Heart right ventricle (tissue), 16 donors: ENCODE data around the gene AUTS2. TPM values are rescaled to one million over a fixed set of nuclear protein-coding genes. Genes with fewer than 3 reads are reported as not detected.
A peak's percentile ranks its signal among the peaks of the same experiment; 100 is the strongest.

Experiments
- ATAC-seq, 8 donors: fragments of 200-7000 bp; cut with Tn5 transposase; one replicate each; pipeline ENCODE4 v1.9.1; 2020; ENCODE audit warnings: mild to moderate bottlenecking in 8 of 8, moderate library complexity in 8 of 8, moderate number of reproducible peaks in 1 of 8
- DNase-seq, 2 donors: peaks; one replicate each; pipeline ENCODE4 v3.0.0-alpha.2; 2020
- H3K27ac ChIP-seq, 10 donors: fragments of 200-600 bp; sonication (generic) in 2 of 10; one replicate each; pipeline versions ENCODE4 v1.5.0 to v1.8.0; 2020 to 2022; ENCODE audit warnings: mild to moderate bottlenecking in 3 of 10
- H3K27me3 ChIP-seq, 7 donors: fragments of 200-600 bp; one replicate each; pipeline ENCODE4 v1.8.0; 2021 to 2022; ENCODE audit warnings: mild to moderate bottlenecking in 2 of 7
- H3K36me3 ChIP-seq, 9 donors: fragments of 200-600 bp; sonication (generic) in 1 of 9; one replicate each; pipeline versions ENCODE4 v1.5.0 to v1.8.0; 2020 to 2022; ENCODE audit warnings: mild to moderate bottlenecking in 2 of 9
- H3K4me1 ChIP-seq, 9 donors: fragments of 200-600 bp; sonication (generic) in 1 of 9; one replicate each; pipeline versions ENCODE4 v1.5.0 to v1.8.0; 2020 to 2022; ENCODE audit warnings: mild to moderate bottlenecking in 4 of 9
- H3K4me3 ChIP-seq, 10 donors: fragments of 200-600 bp; sonication (generic) in 2 of 10; one replicate each; pipeline versions ENCODE4 v1.5.0 to v1.8.0; 2020 to 2022; ENCODE audit warnings: mild to moderate bottlenecking in 7 of 10, moderate library complexity in 2 of 10
- H3K9me3 ChIP-seq, 11 donors: fragments of 200-600 bp in 10 of 11; sonication (generic) in 2 of 11; one replicate each; pipeline versions ENCODE4 v1.5.0 to v1.8.0; 2013 to 2022; ENCODE audit warnings: mild to moderate bottlenecking in 2 of 11, control low read depth in 1 of 11, moderate library complexity in 1 of 11
- CTCF ChIP-seq, 9 donors: fragments of 200-600 bp; sonication (generic) in 2 of 9; IDR thresholded peaks; one replicate each; pipeline versions ENCODE4 v1.5.0 to v1.8.0; 2021 to 2022; ENCODE audit warnings: antibody characterized with exemption in 9 of 9, mild to moderate bottlenecking in 5 of 9, moderate library complexity in 1 of 9
- WGBS, 2 donors: extraction: QIAGEN DNeasy Blood & Tissue Kit; methylation state at CpG; one replicate each; pipeline ENCODE4 v1.1.7; 2013; ENCODE audit warnings: inconsistent platforms in 1 of 2; 5-methylcytosine and 5-hydroxymethylcytosine counted together
- intact Hi-C, 10 donors: fragments of 100-400 bp; cut with DNase I; formaldehyde crosslinking; loops; one replicate each; pipeline versions ENCODE4 v1.11.1 to v1.14.2; 2022
- polyA plus RNA-seq, 2 donors: library from polyadenylated mRNA; stranded (reverse); fragments of 200-250 nt; gene quantifications; one replicate each; pipeline ENCODE4 v1.2.3, GENCODE V29; 2013
- total RNA-seq, 10 donors: library from RNA; stranded (reverse); fragmentation: NEBNext Ultra II Directional in 3 of 10; extraction: Animal tissue kit (Norgen Biotek cat#: 25700) in 3 of 10; gene quantifications; one replicate each; pipeline versions ENCODE4 v1.2.1 to v1.2.4, GENCODE V29; 2021 to 2023
- donor health status: Arrhythmogenic right ventricular cardiomyopathy.
- donor health status: ischemic (EF 13 %, LVEDD 7.1; RV severe dilation, severe dysfunction).
- donor health status: healthy with polysubstance abuse.
- donor health status: DM: no; HTN: yes; CAD: no.
- donor health status: DM: no; HTN: no; CAD: no.
- donor health status: ischemic (EF 25% LVEDD 6.9; RV normal size, moderate dysfunction).
- donor health status: ischemic (EF 25% LVEDD 5.7; RV mildly dilated, moderate dysfunction).
- donor health status: healthy.
- donor health status: DM: yes; HTN: yes; CAD: no.
- donor health status: Ischemic cardiomyopathy.
- donor health status: ischemic (EF 35%, LVEDD 5.7; RV mildly dilated, moderate dysfunction).
- donor health status: nonischemic (EF 11% LVEDD 7.7; RV severe dilation, severe dysfunction).
- donor health status: DM: yes; HTN: yes; CAD: no.
- donor health status: PGD.
- donor health status: ischemic (EF 29% LVEDD 5.4; RV normal size, mild dysfunction).
- donor health status: nonischemic (EF 23%, LVEDD 6.1; RV moderate dilation, normal function).

The AUTS2 gene
- total and polyA plus RNA-seq, 12 donors: 1.6 to 11.2 (median 7.3) TPM

GRCh38 chr7:70680743-70681468, 1082.6 kb downstream of the AUTS2 start:
- DNase-seq (no peak), ATAC-seq (no peak)
- H3K27me3 ChIP-seq: no peaks in the 10 kb centered on the region
- 95% methylated on average over 15 of the region's 15 CpGs for WGBS, 2 donors
- H3K4me1 ChIP-seq: peaks cover 0 to 28% (median 0%) of the 10 kb centered on the region in 9 donors
- no peak for TF ChIP-seq CTCF (IDR thresholded peaks at IDR 0.05)
- no peaks in the 10 kb centered on the region for H3K36me3 ChIP-seq
- no peaks in the 10 kb centered on the region for H3K9me3 ChIP-seq
- H3K4me3 ChIP-seq: no peak overlapping the region
- no peak overlapping the region for H3K27ac ChIP-seq
- intact Hi-C loops: no loop called here

DNA sequence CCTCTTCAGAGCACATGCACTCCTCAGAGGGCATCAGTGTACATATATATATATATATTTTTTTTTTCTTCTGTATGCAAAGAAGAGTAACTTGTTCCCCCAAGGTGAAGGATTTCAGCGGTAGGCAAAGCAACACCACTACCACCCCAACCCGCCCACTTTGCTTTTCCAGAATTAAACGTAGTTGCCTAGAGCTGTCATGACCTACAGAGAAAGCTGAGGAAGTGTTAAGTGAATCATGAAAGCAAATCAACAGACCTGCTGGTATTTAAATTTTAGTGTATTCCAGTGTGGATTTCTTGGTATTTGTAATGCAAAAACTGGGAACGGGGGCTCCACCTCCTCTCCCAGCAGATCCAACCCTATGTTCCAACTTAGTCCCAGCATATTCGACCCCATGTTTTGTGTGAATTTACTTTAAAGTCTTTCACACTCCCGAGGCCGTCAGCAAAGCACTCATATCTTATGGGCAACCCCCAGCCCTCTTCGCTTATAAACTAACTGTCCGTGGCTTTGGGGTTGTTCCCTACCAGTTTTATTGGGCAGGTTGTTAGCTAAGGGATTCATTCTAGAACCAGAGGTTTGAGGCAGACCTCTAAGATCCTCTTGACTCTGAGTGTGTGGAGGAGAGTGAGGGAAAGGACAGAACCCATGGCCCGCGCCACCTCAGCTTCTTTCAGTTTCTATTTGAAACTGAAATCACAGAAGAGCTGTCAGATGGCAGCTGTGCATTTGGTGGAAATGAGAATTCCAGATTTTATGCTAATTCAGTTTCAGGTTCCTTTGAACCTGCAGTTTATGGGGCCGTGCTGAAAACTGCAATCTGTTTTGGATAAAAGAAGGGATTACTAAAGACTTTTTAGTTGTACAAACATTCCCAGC, 1083.4 kb downstream of the AUTS2 start:
- Histone ChIP-seq H3K27ac (no peak overlapping the region), H3K4me3 (peak overlapping the region in 6 of 10 donors; percentile 15 to 35 (median 24)), H3K36me3 (no peaks in the 10 kb centered on the region), H3K9me3 (no peaks in the 10 kb centered on the region), H3K27me3 (no peaks in the 10 kb centered on the region), H3K4me1 (peaks cover 0 to 28% (median 0%) of the 10 kb centered on the region in 9 donors)
- peak in 2 of 8 donors; percentile 38 to 56 for ATAC-seq
- WGBS, 2 donors: 72 to 78% methylated on average over 12 of the region's 12 CpGs
- intact Hi-C loops: no loop called here
- DNase-seq: no peak
- TF ChIP-seq CTCF (IDR thresholded peaks at IDR 0.05): no peak

DNA sequence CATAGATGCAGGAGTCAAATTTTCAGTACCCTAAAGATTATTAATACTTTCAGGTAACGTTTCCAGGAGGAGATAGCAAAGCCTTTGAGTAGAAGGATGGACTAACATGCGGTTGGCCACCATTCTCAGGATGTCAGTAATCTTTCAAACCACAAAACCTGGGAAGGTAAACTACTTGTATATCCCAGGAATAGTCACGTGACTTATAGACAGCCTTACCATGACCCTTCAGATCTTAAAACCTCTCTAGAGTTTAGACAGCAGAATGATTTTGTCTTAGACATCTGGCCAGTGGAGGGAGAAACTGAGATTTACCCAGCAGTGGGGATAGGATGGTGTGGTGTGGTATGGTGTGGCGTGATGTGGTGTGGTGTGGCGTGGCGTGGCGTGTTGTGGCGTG, 1085.9 kb downstream of the AUTS2 start:
- no peak overlapping the region for H3K27ac ChIP-seq
- ATAC-seq: no peak
- no peak for DNase-seq
- 98% methylated on average over 8 of the region's 8 CpGs for WGBS, 2 donors
- no peaks in the 10 kb centered on the region for H3K36me3 ChIP-seq
- intact Hi-C loops: no loop called here
- TF ChIP-seq CTCF (IDR thresholded peaks at IDR 0.05): no peak
- H3K9me3 ChIP-seq: no peaks in the 10 kb centered on the region
- peaks cover 0 to 16% (median 0%) of the 10 kb centered on the region in 9 donors for H3K4me1 ChIP-seq
- H3K27me3 ChIP-seq: no peaks in the 10 kb centered on the region
- H3K4me3 ChIP-seq: no peak overlapping the region

- H3K27ac ChIP-seq: peak overlapping the region in 9 of 10 donors; percentile 40 to 84 (median 71)
- peak overlapping the region in 9 of 10 donors; percentile 46 to 94 (median 82) for H3K4me3 ChIP-seq
- DNase-seq (peak in 1 of 2 donors; percentile 7), ATAC-seq (peak in 6 of 8 donors; percentile 12 to 41 (median 24))
- WGBS, 2 donors: 41 to 52% methylated on average over 9 of the region's 9 CpGs
- H3K4me1 ChIP-seq: peaks cover 0 to 23% (median 16%) of the 10 kb centered on the region in 9 donors
- no peaks in the 10 kb centered on the region for H3K36me3 ChIP-seq
- TF ChIP-seq CTCF (IDR thresholded peaks at IDR 0.05): no peak
- peaks cover 0 to 45% (median 0%) of the 10 kb centered on the region in 7 donors for H3K27me3 ChIP-seq
- intact Hi-C loops: loop anchor here in 4 of 10 donors (10.0 kb wide), 2 partner anchors 339 to 499 kb away; no protein-coding TSS in a partner anchor
- no peaks in the 10 kb centered on the region for H3K9me3 ChIP-seq
Observed at GRCh38 chr7:70693321-70693685, 1095.0 kb downstream of the AUTS2 start.
